A549 (cell line): Measurements from ENCODE around the gene PACSIN1. TPM values are rescaled to one million over a fixed set of nuclear protein-coding genes. Genes with fewer than 3 reads are reported as not detected.

ENCODE experiments used
- ATAC-seq, 2 experiments: fragments of 200-7000 bp in 1 of 2; fragments of >200 bp in 1 of 2; cut with Nextera tagmentation in 1 of 2; cut with Tn5 transposase in 1 of 2; 3 replicates each; pipeline versions ENCODE4 v1.8.0 to v1.9.1; 2018 to 2020; ENCODE audit warnings: mild to moderate bottlenecking in 1 of 2, moderate library complexity in 1 of 2
- CTCF ChIA-PET: fragments of 300-600 bp; sonication (Branson Sonifier 250); formaldehyde crosslinking; extraction: SDS; loops from one replicate; lab custom pipeline; 2021; ENCODE audit warnings: antibody characterized with exemption, inconsistent platforms; lab: Yijun Ruan, JAX
- POLR2A ChIA-PET: fragments of 350-600 bp; formaldehyde crosslinking; extraction: SDS; loops from one replicate; lab custom pipeline; 2021; ENCODE audit warnings: antibody characterized with exemption, inconsistent platforms; lab: Yijun Ruan, JAX
- DNase-seq, 2 experiments: peaks; one replicate each; pipeline versions ENCODE4 v3.0.0 to v3.0.0-alpha.2; 2011 to 2016; ENCODE audit warnings: low read depth in 1 of 2, low spot score in 1 of 2
- FAIRE-seq: peaks from 2 replicates; lab custom pipeline; 2011; peaks lifted over from hg19 to GRCh38; lab: Jason Lieb, UNC
- H3K27ac ChIP-seq, 2 experiments: fragments of >200 bp; sonication (Bioruptor Twin); formaldehyde crosslinking; 3 replicates each; pipeline ENCODE4 v1.5.1; 2016 to 2017
- H3K4me1 ChIP-seq: fragments of >200 bp; sonication (Bioruptor Twin); formaldehyde crosslinking; 3 replicates; pipeline ENCODE4 v1.6.1; 2016
- H3K4me2 ChIP-seq: fragments of >200 bp; sonication (Bioruptor Twin); formaldehyde crosslinking; 3 replicates; pipeline ENCODE4 v1.6.1; 2016
- H3K4me3 ChIP-seq: fragments of >200 bp; sonication (Bioruptor Twin); formaldehyde crosslinking; 3 replicates; pipeline ENCODE4 v1.5.1; 2016
- H3K9me3 ChIP-seq: fragments of >200 bp; sonication (Bioruptor Twin); formaldehyde crosslinking; 3 replicates; pipeline ENCODE4 v1.6.1; 2016
- BCL3 ChIP-seq: fragments of >200 bp; sonication (Bioruptor Twin); formaldehyde crosslinking; IDR thresholded peaks from 3 replicates; pipeline ENCODE4 v1.6.1; 2016
- BHLHE40 ChIP-seq: IDR thresholded peaks from 2 replicates; pipeline ENCODE4 v1.6.1; 2012; ENCODE audit warnings: low read depth, low read length, inconsistent platforms
- CEBPB ChIP-seq, 2 experiments: fragments of >200 bp in 1 of 2; sonication (Bioruptor Twin) in 1 of 2; formaldehyde crosslinking in 1 of 2; IDR thresholded peaks; 2 replicates each; pipeline ENCODE4 v1.6.1; 2012 to 2016
- CHD2 ChIP-seq: fragments of 150-350 bp; IDR thresholded peaks from 2 replicates; pipeline ENCODE4 v1.6.1; 2014; ENCODE audit warnings: low read length; ENCODE audit not compliant: partially characterized antibody
- CHD4 ChIP-seq: fragments of 200-600 bp; sonication (generic); IDR thresholded peaks from 2 replicates; pipeline ENCODE4 v1.6.1; 2016; ENCODE audit warnings: antibody characterized with exemption, mild to moderate bottlenecking, borderline replicate concordance
- E2F6 ChIP-seq: IDR thresholded peaks from 2 replicates; pipeline ENCODE4 v1.6.1; 2012; ENCODE audit warnings: low read depth, borderline replicate concordance
- ELK1 ChIP-seq: fragments of 150-350 bp; IDR thresholded peaks from 2 replicates; pipeline ENCODE4 v1.6.1; 2014; ENCODE audit warnings: low read depth, mild to moderate bottlenecking, low read length
- HDAC2 ChIP-seq: fragments of 200-600 bp; sonication (generic); IDR thresholded peaks from 2 replicates; pipeline ENCODE4 v1.6.1; 2016
- HOXB13 ChIP-seq: fragments of 250-450 bp; sonication (Bioruptor Pico); IDR thresholded peaks from 2 replicates; pipeline ENCODE4 v1.5.0; 2020; ENCODE audit warnings: low read depth, mild to moderate bottlenecking, moderate library complexity
- HOXB5 ChIP-seq: fragments of 250-450 bp; sonication (Bioruptor Pico); IDR thresholded peaks from 2 replicates; pipeline ENCODE4 v1.5.0; 2020; ENCODE audit warnings: mild to moderate bottlenecking, moderate library complexity
- JUN ChIP-seq, 2 experiments: fragments of >200 bp; sonication (Bioruptor Twin); formaldehyde crosslinking; IDR thresholded peaks; 2 replicates in 1 of 2; 3 replicates in 1 of 2; pipeline ENCODE4 v1.6.1; 2016 to 2017
- JUNB ChIP-seq: fragments of >200 bp; sonication (Bioruptor Twin); formaldehyde crosslinking; IDR thresholded peaks from 2 replicates; pipeline ENCODE4 v1.6.1; 2016
- KDM1A ChIP-seq: fragments of 200-600 bp; sonication (generic); IDR thresholded peaks from 2 replicates; pipeline ENCODE4 v1.6.1; 2016; ENCODE audit warnings: low read depth, mild to moderate bottlenecking
- MAFK ChIP-seq: fragments of 450-650 bp; IDR thresholded peaks from 2 replicates; pipeline ENCODE4 v1.6.1; 2014; ENCODE audit not compliant: partially characterized antibody
- MAX ChIP-seq: IDR thresholded peaks from 2 replicates; pipeline ENCODE4 v1.6.1; 2012
- MAZ ChIP-seq: fragments of 150-350 bp; IDR thresholded peaks from 2 replicates; pipeline ENCODE4 v1.6.1; 2014; ENCODE audit warnings: antibody characterized with exemption, low read depth, low read length, borderline replicate concordance
- NPAS2 ChIP-seq: fragments of 250-450 bp; sonication (Bioruptor Pico); IDR thresholded peaks from 2 replicates; pipeline ENCODE4 v1.8.0; 2022; ENCODE audit warnings: mild to moderate bottlenecking, moderate library complexity, borderline replicate concordance
- NR3C1 ChIP-seq: fragments of >200 bp; sonication (Bioruptor Twin); formaldehyde crosslinking; IDR thresholded peaks from 3 replicates; pipeline ENCODE4 v1.6.1; 2017
- PBX3 ChIP-seq: IDR thresholded peaks from 2 replicates; pipeline ENCODE4 v1.6.1; 2012
- PHF8 ChIP-seq: fragments of 200-600 bp; sonication (generic); IDR thresholded peaks from 2 replicates; pipeline ENCODE4 v1.6.1; 2016; ENCODE audit warnings: low read depth, mild to moderate bottlenecking, antibody characterized with exemption, moderate library complexity, borderline replicate concordance
- POLR2A ChIP-seq: IDR thresholded peaks from 2 replicates; pipeline ENCODE4 v1.6.1; 2012; ENCODE audit warnings: mild to moderate bottlenecking, low read length
- RAD21 ChIP-seq, 2 experiments: fragments of >200 bp in 1 of 2; sonication (Bioruptor Twin) in 1 of 2; formaldehyde crosslinking in 1 of 2; IDR thresholded peaks in 1 of 2; conservative IDR thresholded peaks in 1 of 2; 2 replicates in 1 of 2; 3 replicates in 1 of 2; pipeline ENCODE4 v1.6.1; 2012 to 2018; ENCODE audit warnings: inconsistent platforms in 1 of 2
- RCOR1 ChIP-seq: fragments of 150-350 bp; IDR thresholded peaks from 2 replicates; pipeline ENCODE4 v1.6.1; 2014; ENCODE audit warnings: antibody characterized with exemption, low read length, low read depth
- REST ChIP-seq: fragments of 200-600 bp; sonication (generic); IDR thresholded peaks from 2 replicates; pipeline ENCODE4 v1.6.1; 2016; ENCODE audit warnings: antibody characterized with exemption, mild to moderate bottlenecking, moderate library complexity
- RNF2 ChIP-seq: fragments of 200-600 bp; sonication (generic); IDR thresholded peaks from 2 replicates; pipeline ENCODE4 v1.6.1; 2016; ENCODE audit warnings: low read depth, mild to moderate bottlenecking, antibody characterized with exemption, moderate library complexity, borderline replicate concordance
- ZSCAN20 ChIP-seq: fragments of 250-450 bp; sonication (Bioruptor Pico); IDR thresholded peaks from 2 replicates; pipeline ENCODE4 v1.8.0; 2022; ENCODE audit warnings: mild to moderate bottlenecking, moderate library complexity
- WGBS: methylation state at CpG from one replicate; pipeline ENCODE4 v1.1.6; 2017; ENCODE audit errors: missing lambda C conversion rate; 5-methylcytosine and 5-hydroxymethylcytosine counted together
- polyA plus RNA-seq, 4 experiments: library from polyadenylated mRNA; depleted of rRNA in 3 of 4; stranded (reverse); fragments of >200 nt; fragmentation: RNase III in 1 of 4; extraction: RNeasy Plus Mini Kit Qiagen cat#74134 plus additional on column Dnase treatment in 1 of 4; gene quantifications; 2 replicates in 3 of 4; 3 replicates in 1 of 4; pipeline ENCODE4 v1.2.3, GENCODE V29; 2011 to 2017

The PACSIN1 gene
- polyA plus RNA-seq, 2 of the 4 experiments (the other 2 are of a cell fraction), result 0.14 to 0.30 TPM

- CTCF ChIA-PET, result interaction anchor here (1.1 to 1.2 kb wide), 2 partner anchors 35 to 47 kb away, joined by 3 read pairs; no protein-coding TSS in a partner anchor
- Histone ChIP-seq H3K9me3 (peaks cover 7% of the 10 kb centered on the region; the same call in 1 of the 3 replicates), H3K27ac (no peak overlapping the region), H3K4me2 (no peak overlapping the region), H3K4me3 (no peak overlapping the region), H3K4me1 (peaks cover 10% of the 10 kb centered on the region; the same call in 2 of the 3 replicates)
- no peak for FAIRE-seq
- 92% methylated on average over 10 of the region's 10 CpGs for WGBS
- TF ChIP-seq RAD21 (conservative IDR thresholded peaks at IDR 0.05 in 1 of 2, IDR thresholded peaks at IDR 0.05 in 1 of 2) (no peak), BHLHE40 (no peak), RNF2 (no peak), MAX (no peak), ELK1 (no peak), PHF8 (no peak), NPAS2 (CRISPR knock-in tag) (no peak)
- DNase-seq, result no peak
- ATAC-seq, result no peak
- POLR2A ChIA-PET, result no interaction called here
These were observed 96.5 kb downstream of the PACSIN1 start for GRCh38 chr6:34562350-34562749.

GRCh38 chr6:34562861-34563512 lies 97.1 kb downstream of the PACSIN1 start:
- CTCF ChIA-PET, result interaction anchor here (0.6 to 1.1 kb wide), 2 partner anchors 45 to 46 kb away, joined by 3 to 5 read pairs; no protein-coding TSS in a partner anchor
- no peak for FAIRE-seq
- POLR2A ChIA-PET, result no interaction called here

GRCh38 chr6:34563513-34563870 lies 97.6 kb downstream of the PACSIN1 start:
- POLR2A ChIA-PET, result no interaction called here
- peak overlapping the region in 1 of 2 experiments; percentile 2; a peak in 1 of 6 replicates for H3K27ac ChIP-seq
- CTCF ChIA-PET, result interaction anchor here (0.6 kb wide), 1 partner anchor 45 kb away, joined by 5 read pairs; no protein-coding TSS in a partner anchor
- 65% methylated on average over 7 of the region's 7 CpGs for WGBS
- DNase-seq (no peak), FAIRE-seq (no peak), ATAC-seq (no peak)
- H3K4me3 ChIP-seq, result no peak overlapping the region
- TF ChIP-seq CHD4 (no peak), BCL3 (no peak), E2F6 (no peak), RAD21 (conservative IDR thresholded peaks at IDR 0.05 in 1 of 2, IDR thresholded peaks at IDR 0.05 in 1 of 2) (no peak), CEBPB (IDR thresholded peaks at IDR 0.05) (no peak), CHD2 (no peak), PHF8 (no peak), NPAS2 (CRISPR knock-in tag) (no peak), ELK1 (no peak), REST (no peak), PBX3 (no peak), HOXB5 (CRISPR knock-in tag) (no peak)
- no peak overlapping the region for H3K4me2 ChIP-seq
- peaks cover 17% of the 10 kb centered on the region; the same call in 2 of the 3 replicates for H3K4me1 ChIP-seq
- no peaks in the 10 kb centered on the region for H3K9me3 ChIP-seq

More at GRCh38 chr6:34562861-34563512, 97.1 kb downstream of the PACSIN1 start:
- Histone ChIP-seq H3K9me3 (peaks cover 4% of the 10 kb centered on the region; the same call in 1 of the 3 replicates), H3K4me1 (peaks cover 11% of the 10 kb centered on the region; the same call in 2 of the 3 replicates)
- ATAC-seq (no peak), DNase-seq (no peak)
- TF ChIP-seq NR3C1 (no peak), HOXB13 (CRISPR knock-in tag) (no peak), RCOR1 (no peak), JUN (IDR thresholded peaks at IDR 0.05) (no peak), HDAC2 (no peak), KDM1A (no peak), RAD21 (conservative IDR thresholded peaks at IDR 0.05 in 1 of 2, IDR thresholded peaks at IDR 0.05 in 1 of 2) (no peak), HOXB5 (CRISPR knock-in tag) (no peak), MAZ (no peak), POLR2A (no peak), MAFK (no peak), ZSCAN20 (CRISPR knock-in tag) (no peak), JUNB (no peak)
- TF ChIP-seq, all 56 proteins: peak for 0
- peak overlapping the region in 1 of 2 experiments; percentile 2; a peak in 1 of 6 replicates for H3K27ac ChIP-seq
- H3K4me3 ChIP-seq, result no peak overlapping the region
- H3K4me2 ChIP-seq, result no peak overlapping the region
- WGBS, result 83% methylated on average over 8 of the region's 15 CpGs
